HG03469 (cell line): ENCODE data around the gene KIAA0040.

ENCODE experiments used
- ATAC-seq: cut with Tn5 transposase; IDR thresholded peaks from one replicate; pipeline ENCODE4 v1.9.1; 2021; ENCODE audit warnings: mild to moderate bottlenecking, moderate library complexity, moderate number of reproducible peaks; ENCODE audit not compliant: unreplicated experiment

KIAA0040 gene

DNA sequence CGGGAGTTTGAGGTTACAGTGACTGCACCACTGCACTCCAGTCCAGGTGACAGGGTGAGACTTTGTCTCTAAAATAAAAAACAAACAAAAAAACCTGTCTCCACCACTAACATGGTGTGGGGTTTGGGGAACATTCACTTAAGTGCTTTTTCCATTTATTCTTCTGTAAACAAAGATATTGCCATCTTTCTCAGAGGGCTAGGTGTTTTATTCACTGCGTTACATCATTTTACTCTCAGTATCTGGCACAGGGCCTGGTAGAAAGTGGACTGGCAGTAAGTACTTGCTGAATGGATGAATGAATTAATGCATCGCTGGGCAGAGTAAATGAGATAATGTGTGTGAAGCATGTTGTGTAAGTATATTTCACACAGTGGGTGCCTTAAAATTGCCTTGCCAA lies 20.1 kb downstream of the KIAA0040 start:
- ATAC-seq: no peak

DNA sequence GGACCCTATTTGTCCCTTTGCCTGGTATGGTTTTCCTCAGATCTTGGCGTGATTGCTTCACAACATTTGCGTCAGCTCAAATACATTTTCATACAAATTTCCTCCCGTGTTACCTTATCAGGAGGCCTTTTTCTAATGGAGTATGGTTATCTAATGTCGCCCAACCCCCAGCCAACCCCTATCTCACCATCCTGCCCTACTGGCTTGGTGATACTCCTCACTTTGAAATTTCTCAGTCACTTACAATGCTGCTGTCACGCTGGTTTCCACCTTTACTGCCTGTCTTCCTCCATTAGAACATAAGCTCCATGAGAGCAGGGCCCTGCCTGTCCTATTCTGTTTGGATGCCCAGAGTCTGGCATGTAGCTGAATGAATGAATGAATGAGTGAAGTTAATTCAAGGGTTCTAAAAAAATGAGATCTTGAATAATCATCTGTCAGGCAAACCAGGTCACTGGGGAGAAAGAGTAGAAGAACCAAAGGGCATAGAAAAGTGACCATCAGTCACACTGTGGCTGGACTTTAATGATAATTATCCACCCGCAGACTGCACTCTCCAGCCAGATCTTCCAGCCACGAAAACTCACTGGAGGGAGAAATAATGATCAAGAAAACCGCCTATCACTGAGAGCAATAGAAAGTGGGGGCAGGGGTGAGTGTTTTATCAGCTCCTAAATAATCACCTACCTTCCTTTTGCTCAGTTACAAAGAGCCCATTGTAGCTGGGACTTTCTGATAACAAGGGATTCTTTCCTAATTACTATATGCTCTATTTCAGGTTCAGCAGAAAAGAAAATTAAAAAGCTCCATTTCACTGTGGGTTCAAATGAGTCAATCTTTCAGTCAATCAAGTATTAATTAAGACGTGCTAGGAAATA lies 21.3 kb downstream of the KIAA0040 start:
- ATAC-seq: no peak

DNA sequence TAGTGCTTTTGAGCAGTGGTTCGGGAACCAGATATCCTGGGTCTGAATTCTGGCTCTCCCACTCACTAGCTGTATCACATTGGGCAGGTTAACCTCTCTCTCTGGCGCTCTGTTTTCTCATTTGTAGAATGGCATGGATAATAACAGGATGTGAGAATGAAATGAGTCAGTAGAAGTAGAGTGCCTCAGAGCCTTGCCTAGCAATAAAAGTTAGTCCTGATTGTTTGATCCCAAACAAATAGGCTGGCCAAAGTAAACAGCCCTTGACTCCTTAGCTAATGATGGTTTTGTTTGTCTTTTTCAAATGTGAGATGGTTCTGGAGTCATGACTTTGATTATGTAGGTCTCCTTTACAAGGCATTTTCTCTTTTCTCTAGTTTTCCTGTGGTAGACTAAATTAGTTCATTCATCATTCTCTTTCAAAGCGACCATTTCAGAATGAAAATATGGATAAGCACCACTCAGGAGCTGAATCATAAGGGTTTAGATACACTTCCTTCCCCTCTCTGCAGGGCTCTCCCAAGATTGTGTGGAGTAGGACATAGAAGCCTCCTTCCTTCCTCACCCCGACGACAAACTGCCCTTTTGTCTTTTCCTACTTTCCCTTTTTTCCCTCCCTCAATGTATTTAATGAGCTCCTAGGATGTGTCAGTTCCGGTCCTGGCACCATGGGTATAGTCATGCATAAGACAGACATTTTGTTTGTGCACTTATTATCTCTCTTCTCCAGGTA lies 23.1 kb downstream of the KIAA0040 start:
- no peak for ATAC-seq

DNA sequence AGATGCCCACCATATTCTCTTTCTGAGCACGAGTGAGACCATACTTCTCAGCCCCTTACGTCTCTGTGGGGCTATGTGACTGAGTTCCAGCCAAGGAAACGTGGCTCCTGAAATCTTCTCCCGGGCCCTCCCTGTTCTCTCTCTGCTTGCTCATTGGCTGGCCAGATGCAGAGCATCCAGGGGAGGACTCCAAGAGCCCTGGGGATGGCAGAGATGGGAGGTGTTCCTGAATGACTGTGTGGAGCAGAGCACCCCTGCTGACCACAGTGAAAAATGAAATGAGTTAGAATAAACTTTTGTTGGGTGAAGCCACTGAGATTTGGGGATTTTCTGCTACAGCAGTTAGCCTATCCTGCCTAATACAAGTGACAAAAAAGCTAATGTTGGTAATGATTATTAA lies 23.8 kb downstream of the KIAA0040 start:
- no peak for ATAC-seq

DNA sequence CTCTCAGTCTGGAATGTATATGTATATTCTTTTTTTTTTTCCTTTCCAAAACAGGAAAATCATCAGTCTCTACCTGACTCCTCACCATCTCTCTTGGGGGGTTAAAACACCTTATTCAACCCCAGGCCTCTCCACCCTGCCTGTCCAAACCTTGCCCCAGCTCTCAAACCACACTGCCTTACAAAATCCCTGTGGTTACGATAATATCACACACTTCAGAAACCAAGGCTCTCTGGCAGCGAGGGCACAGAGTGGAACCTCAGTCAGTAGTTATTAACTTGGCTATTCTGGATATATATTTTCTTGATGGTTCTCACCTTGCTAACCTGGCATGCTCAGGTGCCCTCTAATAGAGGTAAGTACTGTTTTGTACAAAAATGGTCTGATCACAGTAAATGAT lies 24.7 kb downstream of the KIAA0040 start:
- no peak for ATAC-seq

DNA sequence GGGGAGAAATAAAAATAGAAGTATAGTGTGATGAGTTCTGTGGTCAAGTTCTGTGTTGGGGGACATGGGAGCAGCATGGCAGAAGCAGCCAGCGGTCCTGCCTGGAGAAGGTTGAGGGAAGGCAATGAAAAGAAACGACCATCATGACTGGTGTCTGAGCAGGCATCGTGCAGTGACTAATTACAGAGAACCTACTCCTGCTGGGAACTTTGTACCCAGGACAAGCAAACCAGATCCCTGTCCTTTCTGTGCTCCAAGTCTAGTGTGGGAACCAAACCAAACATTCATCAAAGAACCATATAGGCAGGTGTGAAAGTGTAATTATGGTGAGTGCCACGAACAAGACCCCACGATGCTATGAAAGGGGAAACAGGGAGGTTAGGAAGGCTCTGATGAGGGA lies 25.8 kb downstream of the KIAA0040 start:
- no peak for ATAC-seq

DNA sequence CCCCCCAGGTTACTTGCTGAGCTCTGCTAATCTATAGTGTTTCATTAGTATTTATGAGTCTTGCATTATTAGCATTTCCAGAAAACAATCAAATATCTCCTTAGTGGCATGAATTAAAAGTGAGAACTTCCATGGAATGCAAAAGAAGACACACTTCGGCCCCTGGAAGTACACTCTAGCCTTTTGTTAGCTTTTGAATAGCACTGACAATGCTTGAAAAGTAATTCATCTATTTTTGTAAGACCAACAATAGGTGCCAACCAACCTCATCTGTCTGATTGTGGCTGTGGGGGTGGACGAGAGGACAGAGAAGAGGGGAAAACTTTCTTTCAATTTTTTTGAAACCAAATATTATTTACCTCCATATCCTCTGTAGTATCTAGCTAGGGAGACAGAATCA lies 27.8 kb downstream of the KIAA0040 start:
- ATAC-seq: no peak

DNA sequence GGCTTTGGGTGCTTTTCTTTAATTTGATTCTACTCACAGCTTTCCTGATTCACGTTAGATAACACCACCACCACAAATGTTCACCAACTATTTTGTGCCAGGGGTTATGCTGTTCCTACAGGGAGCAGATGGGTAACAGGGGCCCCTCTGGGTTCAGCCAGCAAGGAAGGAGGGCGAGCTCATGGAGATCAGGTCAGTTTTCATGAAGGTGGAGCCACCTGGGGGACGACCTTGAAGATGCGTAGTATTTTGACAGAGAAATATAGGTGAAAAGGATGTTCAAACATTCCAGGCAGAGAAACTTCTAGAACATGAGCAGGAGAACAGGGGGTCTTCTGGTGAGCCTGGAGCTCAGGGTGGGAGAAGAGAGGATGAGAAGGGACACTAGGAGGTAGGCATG lies 28.9 kb downstream of the KIAA0040 start:
- no peak for ATAC-seq

DNA sequence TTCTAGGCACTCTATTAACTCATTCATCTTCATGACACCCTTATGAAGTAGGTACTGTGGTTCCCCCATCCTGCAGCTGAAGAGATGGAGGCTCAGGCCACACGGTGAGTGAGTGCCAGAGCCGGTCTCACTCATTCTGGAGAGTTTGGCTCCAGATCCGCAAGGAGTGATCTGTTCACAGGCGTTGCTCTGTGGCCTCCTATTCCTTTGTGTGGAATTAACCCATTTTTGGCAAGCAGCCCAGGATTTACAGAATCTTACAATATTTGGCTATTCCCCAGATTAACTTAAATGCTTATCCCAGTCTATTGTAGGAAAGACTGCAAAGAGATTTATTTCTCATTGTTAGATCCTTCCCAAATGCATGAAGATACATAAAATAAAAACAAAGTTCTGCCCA lies 29.6 kb downstream of the KIAA0040 start:
- ATAC-seq: no peak

DNA sequence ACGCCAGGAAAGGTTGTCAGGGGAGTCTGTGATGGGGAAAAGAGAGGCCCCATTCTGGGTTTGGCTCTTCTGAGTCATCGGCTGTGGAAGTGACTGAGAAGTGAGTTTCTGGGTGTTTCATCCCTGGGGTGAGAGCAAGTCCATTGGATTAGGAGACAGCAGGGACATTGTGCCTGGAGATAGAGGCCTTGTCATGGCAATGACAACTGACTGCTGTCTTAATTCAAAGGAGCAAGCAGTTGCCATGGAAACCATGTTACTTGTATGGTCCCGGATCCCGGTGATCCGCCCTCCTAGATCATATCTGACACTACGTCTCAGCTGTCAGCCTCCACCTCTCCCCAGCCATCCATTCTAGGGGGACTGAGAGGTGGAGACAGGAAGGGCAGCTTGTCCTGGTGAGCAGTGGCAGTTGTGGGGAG lies 34.4 kb downstream of the KIAA0040 start:
- no peak for ATAC-seq

DNA sequence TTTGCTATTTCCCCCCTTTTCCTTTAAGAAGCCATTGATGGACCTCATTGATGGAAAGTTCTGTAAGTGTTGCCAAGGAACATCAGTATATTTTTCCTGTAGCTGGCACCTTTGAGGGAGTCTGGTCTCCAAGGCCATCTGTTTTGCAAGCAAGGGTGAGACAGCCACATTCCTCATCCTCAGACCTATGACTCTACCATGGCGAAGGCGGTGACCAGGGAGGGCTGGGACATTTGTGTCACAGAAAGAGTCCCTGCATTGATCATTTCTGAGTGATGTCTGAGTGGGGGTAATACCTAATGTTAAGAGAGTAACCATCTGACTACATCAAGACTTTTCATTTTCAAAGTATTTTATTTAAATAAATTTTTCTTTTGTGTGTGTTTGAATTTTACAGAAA lies 35.4 kb downstream of the KIAA0040 start:
- ATAC-seq: no peak

DNA sequence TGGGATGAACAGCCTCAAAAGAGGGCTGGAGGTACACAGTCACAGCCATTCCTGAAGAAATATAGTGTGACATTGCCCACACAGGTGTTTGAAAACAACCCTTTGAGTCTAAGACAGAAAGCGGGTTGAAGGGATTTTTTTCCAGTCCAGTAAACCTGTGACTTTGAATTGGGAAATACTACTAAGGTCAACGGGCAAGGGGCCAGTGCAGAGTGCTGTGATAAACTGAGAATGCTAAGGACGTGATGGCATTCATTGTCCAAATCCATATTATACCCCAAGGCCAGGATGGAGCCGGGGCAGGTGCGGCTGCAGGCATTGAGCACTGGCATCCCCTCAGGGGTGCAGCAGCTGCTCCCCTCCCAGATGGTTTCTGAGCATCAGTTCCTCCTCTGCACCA lies 36.6 kb downstream of the KIAA0040 start:
- ATAC-seq: no peak

DNA sequence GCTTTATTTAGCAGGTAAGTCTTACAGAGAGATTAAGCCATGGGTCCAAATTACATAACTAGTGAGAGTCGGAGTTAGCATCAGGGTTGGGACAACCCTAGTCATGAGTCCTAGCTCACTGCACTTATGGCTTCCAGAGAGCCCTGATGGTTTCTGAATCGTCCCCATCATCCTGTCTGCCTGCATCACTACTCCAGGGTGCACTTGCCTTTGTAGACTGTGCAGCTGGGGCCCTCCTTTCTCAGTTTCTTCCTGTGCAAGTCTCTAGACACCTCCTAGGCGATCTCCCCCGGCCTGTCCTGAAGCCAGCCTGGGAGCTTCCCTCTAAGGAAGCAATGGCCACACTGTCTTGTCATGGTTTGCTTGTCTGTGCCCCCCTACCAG lies 37.1 kb downstream of the KIAA0040 start:
- ATAC-seq: no peak

DNA sequence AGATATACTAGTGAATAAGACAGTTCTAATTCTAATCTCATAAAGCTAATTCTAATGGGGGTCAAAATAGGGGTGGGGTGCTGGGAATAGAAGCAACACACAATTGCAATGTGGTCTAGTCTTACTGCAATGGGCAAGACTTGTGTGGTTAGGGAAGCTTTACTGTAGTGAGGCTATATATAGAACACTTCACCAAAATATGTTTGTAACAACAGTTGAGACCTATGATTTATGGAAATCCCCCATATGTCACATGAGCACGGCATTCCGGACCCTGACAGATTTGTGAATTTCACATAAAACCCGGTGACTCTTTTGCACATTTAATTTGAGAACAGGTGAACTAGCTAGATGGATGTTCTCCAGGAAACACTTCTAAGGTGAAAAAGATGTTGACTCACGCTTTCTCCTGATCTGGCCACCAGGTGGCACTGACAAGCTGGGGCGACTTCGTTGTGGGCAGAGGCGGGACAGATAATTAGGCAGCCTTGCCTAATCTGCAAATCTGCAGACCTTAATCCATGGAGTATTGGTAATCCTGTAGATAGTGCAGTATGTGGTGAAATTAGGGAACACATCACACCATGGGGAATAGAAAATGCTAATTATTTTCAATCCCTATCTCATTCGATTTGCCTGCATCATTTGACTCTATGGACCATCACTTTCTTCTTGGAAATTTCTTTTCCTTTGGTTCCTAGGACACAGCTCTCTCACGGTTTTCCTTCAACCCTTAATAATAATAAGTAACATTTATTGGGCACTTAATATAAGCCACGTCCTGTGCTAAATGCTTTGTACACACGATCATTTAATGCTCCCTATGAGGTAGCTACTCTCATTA lies 37.7 kb downstream of the KIAA0040 start:
- no peak for ATAC-seq

DNA sequence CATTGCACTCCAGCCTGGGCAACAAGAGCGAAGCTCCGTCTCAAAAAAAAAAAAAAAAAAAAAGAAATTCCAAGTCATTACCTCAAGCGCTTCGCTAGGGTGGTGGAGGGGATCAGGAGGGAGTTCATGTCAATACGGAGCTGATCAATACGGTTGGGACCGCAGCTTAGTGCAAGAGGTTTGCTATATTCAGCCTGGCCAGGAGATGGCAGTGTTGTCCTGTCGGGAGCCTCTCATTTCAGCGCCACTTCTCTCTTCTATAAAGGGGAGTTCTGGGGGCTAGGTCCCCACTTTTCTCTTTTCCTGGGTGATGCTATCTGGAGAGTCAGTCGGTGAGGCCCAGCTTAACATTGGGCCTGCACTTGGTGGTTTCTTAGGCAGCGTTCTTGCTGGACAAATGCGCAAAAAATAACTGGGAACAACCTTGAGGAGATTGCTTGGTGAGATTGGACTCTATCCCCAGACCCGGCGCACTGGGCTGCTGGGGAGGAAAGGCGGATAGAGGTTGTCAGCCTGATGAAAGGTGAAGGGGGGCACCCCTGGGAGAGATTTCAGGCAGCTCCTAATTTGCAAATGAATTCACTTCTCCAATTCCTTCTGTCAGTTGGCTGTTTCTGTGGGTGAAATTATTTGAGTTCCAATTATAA lies 40.4 kb downstream of the KIAA0040 start:
- no peak for ATAC-seq

DNA sequence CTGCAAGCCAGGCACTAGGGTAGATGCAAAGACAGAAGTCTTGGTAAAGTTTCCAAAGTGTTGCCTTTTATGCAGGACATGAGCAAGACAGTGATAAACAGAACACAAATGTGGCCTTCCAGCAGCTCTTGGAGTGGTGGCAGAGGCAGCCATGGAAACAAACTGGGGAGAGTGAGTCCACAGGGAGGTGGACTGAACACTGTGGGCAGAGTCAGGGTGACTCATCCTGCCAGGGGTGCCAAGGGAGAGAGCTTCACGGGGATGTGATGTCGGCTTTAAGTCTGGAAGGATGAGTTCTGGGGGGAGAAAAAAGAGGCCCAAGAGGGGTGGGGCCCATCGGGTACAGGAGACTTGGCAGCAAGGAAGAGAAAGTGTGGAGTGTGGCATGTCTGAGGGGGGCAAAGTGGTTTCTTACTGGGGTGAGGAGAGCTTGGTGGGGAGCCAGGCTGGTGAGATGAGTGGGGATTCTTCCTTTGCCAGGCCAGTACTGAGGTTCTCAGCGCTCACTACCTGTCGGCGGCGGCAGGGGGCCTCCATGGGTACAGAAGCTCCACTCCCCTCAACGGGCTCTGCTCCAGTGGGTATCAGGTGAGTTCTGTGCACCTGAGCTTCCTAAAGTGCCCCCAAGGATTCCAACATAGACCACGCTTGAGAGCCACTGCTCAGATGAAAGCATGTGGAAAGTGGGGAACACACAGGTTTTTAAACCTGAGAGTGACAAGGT lies 41.8 kb downstream of the KIAA0040 start:
- ATAC-seq: no peak

DNA sequence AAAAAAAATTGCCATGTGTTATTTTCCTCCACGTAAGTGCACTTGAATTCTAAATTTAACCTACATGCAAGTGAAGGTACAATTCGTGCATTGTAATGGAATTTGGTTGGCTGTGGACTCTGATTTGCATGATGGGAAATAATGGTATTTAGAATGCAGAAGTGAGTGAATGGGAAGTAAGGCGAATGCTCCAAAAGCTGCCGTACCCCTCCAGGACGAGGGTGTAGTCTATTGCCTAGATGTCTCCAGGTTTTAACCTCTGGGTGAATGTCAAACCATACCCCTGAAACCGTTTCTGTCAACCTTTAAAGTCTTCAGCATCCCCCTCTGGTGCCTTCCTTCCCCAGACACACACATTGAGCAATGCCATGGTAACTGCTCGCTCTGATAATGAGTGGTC lies 44.5 kb downstream of the KIAA0040 start:
- ATAC-seq: no peak

DNA sequence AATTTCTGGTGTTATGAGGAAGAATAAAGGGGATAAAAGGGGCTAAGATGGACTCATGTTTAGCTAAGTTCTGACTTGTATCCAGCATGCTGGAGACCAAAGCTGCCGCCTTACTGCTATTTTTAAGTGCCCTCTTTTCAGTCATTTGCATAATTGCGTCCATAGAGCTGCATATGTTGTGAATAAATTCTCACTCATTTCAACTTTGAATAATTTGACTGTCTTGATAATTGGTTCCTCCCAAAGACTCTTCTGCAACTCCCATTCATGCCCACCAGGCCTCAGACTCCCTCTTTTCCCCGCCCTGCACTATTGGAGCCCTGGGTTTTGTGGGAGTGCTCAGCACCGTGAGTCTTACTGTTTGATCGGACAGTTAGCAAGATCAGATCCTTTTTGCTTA lies 45.0 kb downstream of the KIAA0040 start:
- ATAC-seq: no peak

DNA sequence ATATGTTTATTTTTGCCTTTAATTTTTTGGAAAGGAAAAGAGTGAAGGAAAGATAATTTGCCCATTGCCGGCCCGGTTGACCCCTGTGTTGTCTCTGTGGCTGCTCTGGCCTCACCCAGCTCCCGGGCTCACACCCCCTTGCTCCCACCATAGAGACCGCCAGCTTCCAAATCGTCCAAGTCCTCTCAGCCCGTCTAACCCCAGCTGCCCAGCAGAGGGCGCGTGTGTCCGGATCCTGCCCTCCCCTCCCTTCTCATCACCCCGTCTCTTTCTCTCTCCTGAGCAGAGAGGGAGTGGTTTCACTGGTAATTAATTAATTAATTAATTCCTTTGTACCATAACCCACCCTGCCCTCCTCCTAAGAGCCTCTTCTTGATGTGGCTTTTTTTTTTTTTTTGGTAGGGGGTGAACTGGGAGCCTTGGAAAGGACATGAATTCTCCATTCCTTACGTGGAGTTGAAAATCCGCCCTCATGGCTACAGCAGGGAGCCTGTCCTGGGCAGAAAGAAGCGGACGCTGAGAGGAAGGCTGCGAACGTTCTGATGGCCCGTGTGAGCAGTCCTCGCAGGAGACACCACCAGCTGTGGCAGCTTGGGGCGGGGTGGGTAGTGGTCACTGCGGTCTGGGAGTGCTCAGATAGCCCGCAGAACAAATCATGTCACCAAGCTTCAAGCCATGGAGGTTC lies 45.9 kb downstream of the KIAA0040 start:
- peak; percentile 32 for ATAC-seq
